NCI-H1048 (cell line): ENCODE measurements around the gene DDX3X.
"Not testable (repeated sequence)": the region's sequence is repeated elsewhere in the genome, so short reads cannot be mapped to it uniquely, and the experiment has no call there.

ENCODE experiments used
- DNase-seq: peaks from one replicate; lab custom pipeline; 2025; lab: John Stamatoyannopoulos, UW

Gene DDX3X

GRCh38 chrX:41333744-41334362 is at the start of gene DDX3X:
Gene DDX3X (plus strand): TSS chrX:41334162. CDS start chrX:41334253, 91 bp downstream.
- DNase-seq, result peak; percentile 66

- not testable (repeated sequence) for DNase-seq
Observed at GRCh38 chrX:41285928-41286327, 48.0 kb upstream of the DDX3X start.

- no peak for DNase-seq
Observed at GRCh38 chrX:41288641-41289040, 45.3 kb upstream of the DDX3X start.

- no peak for DNase-seq
Observed at GRCh38 chrX:41289095-41289494, 44.9 kb upstream of the DDX3X start.

- DNase-seq, result no peak
Observed at GRCh38 chrX:41291309-41291708, 42.7 kb upstream of the DDX3X start.

- DNase-seq, result no peak
Observed at GRCh38 chrX:41293269-41293668, 40.7 kb upstream of the DDX3X start.

GRCh38 chrX:41300758-41301437 is 33.1 kb upstream of the DDX3X start:
- DNase-seq, result no peak

- DNase-seq, result no peak
Observed at GRCh38 chrX:41301438-41301824, 32.5 kb upstream of the DDX3X start.

- no peak for DNase-seq
Observed at GRCh38 chrX:41302370-41302769, 31.6 kb upstream of the DDX3X start.

GRCh38 chrX:41303013-41303412 is 30.9 kb upstream of the DDX3X start:
- no peak for DNase-seq

GRCh38 chrX:41304178-41304577 is 29.8 kb upstream of the DDX3X start:
- DNase-seq, result no peak

GRCh38 chrX:41308884-41309647 is 24.9 kb upstream of the DDX3X start:
- no peak for DNase-seq

- DNase-seq, result no peak
Observed at GRCh38 chrX:41312786-41313185, 21.2 kb upstream of the DDX3X start.

- DNase-seq, result no peak
Observed at GRCh38 chrX:41313419-41313818, 20.5 kb upstream of the DDX3X start.

- no peak for DNase-seq
Observed at GRCh38 chrX:41314204-41314603, 19.8 kb upstream of the DDX3X start.

- DNase-seq, result no peak
Observed at GRCh38 chrX:41314881-41315280, 19.1 kb upstream of the DDX3X start.

GRCh38 chrX:41316266-41316665 is 17.7 kb upstream of the DDX3X start:
- DNase-seq, result not testable (repeated sequence)

- DNase-seq, result no peak
Observed at GRCh38 chrX:41317477-41318208, 16.3 kb upstream of the DDX3X start.

- no peak for DNase-seq
Observed at GRCh38 chrX:41320393-41320792, 13.6 kb upstream of the DDX3X start.

GRCh38 chrX:41322821-41323603 is 10.9 kb upstream of the DDX3X start:
- no peak for DNase-seq

- DNase-seq, result no peak
Observed at GRCh38 chrX:41326431-41326830, 7.5 kb upstream of the DDX3X start.

GRCh38 chrX:41327341-41327740 is 6.6 kb upstream of the DDX3X start:
- no peak for DNase-seq
